ENCODE data around the gene NTNG2. TPM values are rescaled to one million over a fixed set of nuclear protein-coding genes. Genes with fewer than 3 reads are reported as not detected.

Gene NTNG2
- total and polyA plus RNA-seq, 9 of the 15 experiments (the other 6 are each of a cell fraction or from before 2014, with no cell fraction given) = 0.01 to 0.11 (median 0.09) TPM; not detected in 6

DNA sequence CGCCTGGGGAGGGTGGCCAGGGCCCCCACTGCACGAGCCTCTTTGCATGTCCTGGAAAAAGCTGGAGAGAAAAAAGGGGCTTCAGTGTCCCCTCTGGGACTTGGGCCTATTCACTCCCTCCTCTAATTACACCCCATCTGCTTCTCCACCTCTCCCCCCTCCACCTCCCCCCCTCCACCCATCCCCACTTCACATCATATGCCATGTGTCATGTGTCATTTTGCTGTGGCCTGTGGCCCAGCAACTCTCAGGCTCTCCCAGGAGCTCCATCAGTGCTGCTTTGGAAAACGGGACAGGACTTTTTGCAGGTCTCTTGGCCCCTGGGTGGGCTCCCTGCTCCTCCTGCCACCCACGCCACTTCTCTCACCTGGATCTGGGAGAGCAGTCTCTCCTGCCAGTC lies 68.7 kb downstream of the NTNG2 start:
- Histone ChIP-seq H3K9me3 (replicated peaks; ENCODE audit: control insufficient read depth, insufficient read depth, low read depth, low read length) (no peaks in the 10 kb centered on the region), H3K4me1 (replicated peaks in 1 of 2; ENCODE audit: control insufficient read depth in 2 of 2, insufficient read depth in 2 of 2, low read length in 2 of 2) (peaks cover 0 to 3% of the 10 kb centered on the region in 2 experiments; a peak in 1 of 5 replicates), H3K27ac (ENCODE audit: extremely low read depth, low read depth, low read length) (no peak overlapping the region), H3K4me3 (no peak overlapping the region), H4K20me1 (replicated peaks; ENCODE audit: control insufficient read depth, insufficient read depth, low read length) (peaks cover 15% of the 10 kb centered on the region), H3K36me3 (ENCODE audit: control insufficient read depth, insufficient read depth, low read length) (no peaks in the 10 kb centered on the region), H2AFZ (ENCODE audit: low read depth, low read length) (no peak overlapping the region), H3K4me2 (ENCODE audit: insufficient read depth, low read length) (no peak overlapping the region), H3K9me1 (ENCODE audit: control insufficient read depth, insufficient read depth, low read length) (no peaks in the 10 kb centered on the region), H3K27me3 (ENCODE audit: control insufficient read depth in 2 of 2, insufficient read depth in 2 of 2, low read length in 2 of 2) (peaks cover 35 to 78% of the 10 kb centered on the region in 2 experiments; a peak in 4 of 5 replicates), H3K9ac (ENCODE audit: insufficient read depth in 1 of 2, low read depth in 2 of 2, low read length in 2 of 2) (no peak overlapping the region; a peak in 1 of 4 replicates), H3K79me2 (ENCODE audit: control insufficient read depth, insufficient read depth, low read length) (no peaks in the 10 kb centered on the region)
- DNase-seq (ENCODE audit: extremely low read depth in 1 of 4, low spot score in 3 of 4) = no peak
- 0% methylated on average over 3 of the region's 4 CpGs for WGBS (ENCODE audit: insufficient coverage, low coverage, missing lambda C conversion rate)
- intact Hi-C loops (cut with micrococcal nuclease) (no loop called here), in situ Hi-C loops (cut with MboI) (no loop called here)
- CTCF ChIA-PET (ENCODE audit: low intra/inter-chr PET ratio) = no interaction called here
- no peak for TF ChIP-seq MYC (IDR thresholded peaks at IDR 0.05; ENCODE audit: low read depth, low read length)
- no peak for TF ChIP-seq MYC (CRISPR knock-in tag; IDR thresholded peaks at IDR 0.05; ENCODE audit: borderline replicate concordance, low read depth)
- TF ChIP-seq TAL1 (IDR thresholded peaks at IDR 0.05) = no peak
- TF ChIP-seq, protein P1, sequence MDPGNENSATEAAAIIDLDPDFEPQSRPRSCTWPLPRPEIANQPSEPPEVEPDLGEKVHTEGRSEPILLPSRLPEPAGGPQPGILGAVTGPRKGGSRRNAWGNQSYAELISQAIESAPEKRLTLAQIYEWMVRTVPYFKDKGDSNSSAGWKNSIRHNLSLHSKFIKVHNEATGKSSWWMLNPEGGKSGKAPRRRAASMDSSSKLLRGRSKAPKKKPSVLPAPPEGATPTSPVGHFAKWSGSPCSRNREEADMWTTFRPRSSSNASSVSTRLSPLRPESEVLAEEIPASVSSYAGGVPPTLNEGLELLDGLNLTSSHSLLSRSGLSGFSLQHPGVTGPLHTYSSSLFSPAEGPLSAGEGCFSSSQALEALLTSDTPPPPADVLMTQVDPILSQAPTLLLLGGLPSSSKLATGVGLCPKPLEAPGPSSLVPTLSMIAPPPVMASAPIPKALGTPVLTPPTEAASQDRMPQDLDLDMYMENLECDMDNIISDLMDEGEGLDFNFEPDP (CRISPR knock-in tag; IDR thresholded peaks at IDR 0.05) = no peak
- TF ChIP-seq SNIP1 (IDR thresholded peaks at IDR 0.05; ENCODE audit: low read depth) = no peak
- no peak for TF ChIP-seq PRMT5 (CRISPR knock-in tag; IDR thresholded peaks at IDR 0.05)
- TF ChIP-seq MAZ (CRISPR knock-in tag; conservative IDR thresholded peaks at IDR 0.05 in 1 of 2, IDR thresholded peaks at IDR 0.05 in 1 of 2) = no peak
- TF ChIP-seq KLF16 (IDR thresholded peaks at IDR 0.05) = no peak
- TF ChIP-seq, protein P2, sequence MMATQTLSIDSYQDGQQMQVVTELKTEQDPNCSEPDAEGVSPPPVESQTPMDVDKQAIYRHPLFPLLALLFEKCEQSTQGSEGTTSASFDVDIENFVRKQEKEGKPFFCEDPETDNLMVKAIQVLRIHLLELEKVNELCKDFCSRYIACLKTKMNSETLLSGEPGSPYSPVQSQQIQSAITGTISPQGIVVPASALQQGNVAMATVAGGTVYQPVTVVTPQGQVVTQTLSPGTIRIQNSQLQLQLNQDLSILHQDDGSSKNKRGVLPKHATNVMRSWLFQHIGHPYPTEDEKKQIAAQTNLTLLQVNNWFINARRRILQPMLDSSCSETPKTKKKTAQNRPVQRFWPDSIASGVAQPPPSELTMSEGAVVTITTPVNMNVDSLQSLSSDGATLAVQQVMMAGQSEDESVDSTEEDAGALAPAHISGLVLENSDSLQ (IDR thresholded peaks at IDR 0.05) = no peak
- TF ChIP-seq CAMTA2 (CRISPR knock-in tag; conservative IDR thresholded peaks at IDR 0.05) = no peak
- TF ChIP-seq TAF9B (IDR thresholded peaks at IDR 0.05; ENCODE audit: partially characterized antibody) = no peak
- TF ChIP-seq ZKSCAN3 (CRISPR knock-in tag; IDR thresholded peaks at IDR 0.05) = no peak
- TF ChIP-seq HDAC1 (IDR thresholded peaks at IDR 0.05) = no peak
- no peak for TF ChIP-seq HDAC3 (IDR thresholded peaks at IDR 0.05; ENCODE audit: borderline replicate concordance, partially characterized antibody)
- TF ChIP-seq, protein P3, sequence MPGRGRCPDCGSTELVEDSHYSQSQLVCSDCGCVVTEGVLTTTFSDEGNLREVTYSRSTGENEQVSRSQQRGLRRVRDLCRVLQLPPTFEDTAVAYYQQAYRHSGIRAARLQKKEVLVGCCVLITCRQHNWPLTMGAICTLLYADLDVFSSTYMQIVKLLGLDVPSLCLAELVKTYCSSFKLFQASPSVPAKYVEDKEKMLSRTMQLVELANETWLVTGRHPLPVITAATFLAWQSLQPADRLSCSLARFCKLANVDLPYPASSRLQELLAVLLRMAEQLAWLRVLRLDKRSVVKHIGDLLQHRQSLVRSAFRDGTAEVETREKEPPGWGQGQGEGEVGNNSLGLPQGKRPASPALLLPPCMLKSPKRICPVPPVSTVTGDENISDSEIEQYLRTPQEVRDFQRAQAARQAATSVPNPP (IDR thresholded peaks at IDR 0.05; ENCODE audit: borderline replicate concordance, insufficient read depth, insufficient read length) = no peak
- no peak for TF ChIP-seq MAFK (IDR thresholded peaks at IDR 0.05; ENCODE audit: low read length)
- POLR2A ChIA-PET = interaction anchor here (0.6 to 1.0 kb wide), 2 partner anchors 125 to 467 kb away, joined by 3 read pairs; no protein-coding TSS in a partner anchor
- ATAC-seq = no peak
- no peak for FAIRE-seq
- no TSS peak for BruUV-seq (replicated peaks)
